GM12873 (cell line): Measurements from ENCODE around the gene GRK3.

Experiments used
- TF ChIP-seq, protein P1 (sequence below): IDR thresholded peaks from 2 replicates; pipeline ENCODE4 v1.5.1; 2012; ENCODE audit warnings: low read depth, mild to moderate bottlenecking, moderate library complexity, low read length, control low read depth; ENCODE audit not compliant: insufficient read depth; ENCODE audit errors: missing control alignments

The GRK3 gene

DNA sequence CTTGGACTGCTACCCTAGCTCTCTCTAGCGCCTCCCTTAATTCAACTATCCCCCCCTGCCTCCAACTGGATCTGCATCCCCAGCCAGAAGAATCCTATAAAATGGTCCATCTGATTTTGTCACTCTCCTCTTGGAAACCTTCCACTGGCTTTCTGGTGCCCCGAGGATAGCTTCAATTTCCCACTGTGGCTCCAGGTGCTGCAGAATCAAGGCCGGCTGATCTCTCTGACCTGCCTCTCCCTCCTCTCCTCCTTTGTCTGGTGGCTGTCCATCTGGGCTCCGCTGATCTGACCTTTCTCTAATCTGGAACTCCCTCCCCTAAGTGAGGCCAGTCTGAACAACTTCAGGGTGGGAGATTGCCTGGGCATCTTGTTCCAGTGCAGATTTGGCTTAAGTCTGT lies 6.1 kb upstream of the GRK3 start:
- TF ChIP-seq, protein P1, sequence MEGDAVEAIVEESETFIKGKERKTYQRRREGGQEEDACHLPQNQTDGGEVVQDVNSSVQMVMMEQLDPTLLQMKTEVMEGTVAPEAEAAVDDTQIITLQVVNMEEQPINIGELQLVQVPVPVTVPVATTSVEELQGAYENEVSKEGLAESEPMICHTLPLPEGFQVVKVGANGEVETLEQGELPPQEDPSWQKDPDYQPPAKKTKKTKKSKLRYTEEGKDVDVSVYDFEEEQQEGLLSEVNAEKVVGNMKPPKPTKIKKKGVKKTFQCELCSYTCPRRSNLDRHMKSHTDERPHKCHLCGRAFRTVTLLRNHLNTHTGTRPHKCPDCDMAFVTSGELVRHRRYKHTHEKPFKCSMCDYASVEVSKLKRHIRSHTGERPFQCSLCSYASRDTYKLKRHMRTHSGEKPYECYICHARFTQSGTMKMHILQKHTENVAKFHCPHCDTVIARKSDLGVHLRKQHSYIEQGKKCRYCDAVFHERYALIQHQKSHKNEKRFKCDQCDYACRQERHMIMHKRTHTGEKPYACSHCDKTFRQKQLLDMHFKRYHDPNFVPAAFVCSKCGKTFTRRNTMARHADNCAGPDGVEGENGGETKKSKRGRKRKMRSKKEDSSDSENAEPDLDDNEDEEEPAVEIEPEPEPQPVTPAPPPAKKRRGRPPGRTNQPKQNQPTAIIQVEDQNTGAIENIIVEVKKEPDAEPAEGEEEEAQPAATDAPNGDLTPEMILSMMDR = no peak

DNA sequence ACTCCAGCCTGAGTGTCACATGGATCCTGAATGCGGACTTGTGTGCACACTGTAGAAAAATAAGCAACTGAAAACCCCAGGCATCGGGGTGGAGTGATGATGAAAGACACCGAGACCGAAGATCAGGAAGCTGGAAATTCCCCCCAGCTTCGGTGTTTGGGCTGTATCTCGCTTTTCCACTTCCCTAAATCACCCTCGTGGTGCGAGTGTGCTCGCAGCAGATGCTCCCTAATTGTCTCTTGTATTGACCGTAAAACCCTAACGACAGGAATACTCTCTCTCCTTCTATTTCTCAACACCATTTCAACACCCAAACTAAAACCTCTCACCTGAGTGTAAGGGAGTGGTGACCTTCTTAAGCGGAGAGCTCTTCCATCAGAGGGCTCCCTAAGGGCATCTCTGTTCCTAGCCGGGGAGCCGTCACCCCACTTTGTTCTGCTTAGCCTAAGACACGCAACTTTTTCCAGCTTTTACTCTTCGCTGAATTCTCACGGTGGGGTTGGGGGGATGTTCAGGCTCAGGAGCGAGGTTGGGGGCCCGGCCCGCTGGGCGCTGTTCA lies 635 bp upstream of the GRK3 start:
- TF ChIP-seq, protein P1 = no peak

DNA sequence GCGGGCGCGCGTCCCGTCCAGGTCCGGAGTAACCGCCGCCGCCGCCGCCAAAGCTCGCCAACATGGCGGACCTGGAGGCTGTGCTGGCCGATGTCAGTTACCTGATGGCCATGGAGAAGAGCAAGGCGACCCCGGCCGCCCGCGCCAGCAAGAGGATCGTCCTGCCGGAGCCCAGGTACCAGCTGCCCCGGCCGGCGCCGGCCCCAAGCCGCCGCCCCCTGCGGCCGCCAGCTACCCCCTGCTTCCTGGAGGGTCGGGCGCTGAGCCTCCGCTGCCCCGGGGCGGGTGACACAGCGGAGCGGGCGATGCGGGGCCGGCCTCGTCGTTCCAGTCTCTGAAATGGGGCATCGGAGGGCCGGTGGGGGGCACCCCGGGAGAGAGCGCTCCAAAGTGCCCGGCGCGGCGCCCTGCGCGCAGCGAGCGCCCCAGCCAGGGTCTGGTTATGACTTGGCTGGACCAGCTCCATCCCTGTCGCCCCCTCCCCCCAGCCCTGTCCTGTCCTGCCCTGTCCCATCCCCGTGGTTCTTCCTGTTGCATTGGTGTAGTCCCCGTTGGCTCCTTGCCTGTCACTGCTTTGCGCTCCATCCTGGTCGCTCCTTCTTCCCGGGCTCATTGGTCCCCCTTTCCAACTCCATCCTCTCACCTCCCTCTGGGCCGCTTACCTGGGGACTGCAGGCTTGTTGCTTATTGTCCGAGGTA lies 653 bp downstream of the GRK3 start:
- TF ChIP-seq, protein P1 = no peak

DNA sequence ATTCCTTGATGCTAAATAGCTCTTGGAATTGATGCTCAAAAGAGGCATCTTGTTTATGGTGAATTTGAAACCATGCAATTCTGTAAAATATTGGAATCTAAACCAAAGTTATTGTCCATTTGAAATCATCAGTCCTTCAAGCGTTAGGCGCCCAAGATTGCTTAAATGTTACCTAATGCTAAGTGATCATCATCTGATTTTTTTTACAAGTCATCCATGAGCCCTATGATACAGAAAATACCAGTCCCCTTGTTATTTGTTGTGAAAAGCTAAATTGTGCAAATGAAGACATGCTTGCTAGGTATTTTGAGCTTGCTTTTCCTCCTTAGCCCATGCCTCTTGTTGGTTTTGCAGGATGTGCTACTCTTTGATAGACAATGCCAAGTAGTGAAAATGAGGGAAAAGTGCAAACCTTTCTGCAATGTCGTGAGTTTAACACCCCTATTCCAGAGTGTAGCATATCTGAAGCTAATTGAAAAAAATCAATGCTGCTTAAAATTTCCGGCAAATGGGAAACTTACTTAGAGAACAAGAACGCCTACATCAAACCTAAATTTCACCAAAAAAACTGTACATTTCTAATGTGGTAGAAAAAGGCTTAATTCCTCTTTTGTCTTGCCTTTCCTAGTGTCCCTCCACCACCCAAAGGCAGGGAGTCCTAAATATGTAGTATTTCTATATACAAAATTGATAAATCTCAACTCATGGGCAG lies 1.9 kb downstream of the GRK3 start:
- TF ChIP-seq, protein P1 = no peak

DNA sequence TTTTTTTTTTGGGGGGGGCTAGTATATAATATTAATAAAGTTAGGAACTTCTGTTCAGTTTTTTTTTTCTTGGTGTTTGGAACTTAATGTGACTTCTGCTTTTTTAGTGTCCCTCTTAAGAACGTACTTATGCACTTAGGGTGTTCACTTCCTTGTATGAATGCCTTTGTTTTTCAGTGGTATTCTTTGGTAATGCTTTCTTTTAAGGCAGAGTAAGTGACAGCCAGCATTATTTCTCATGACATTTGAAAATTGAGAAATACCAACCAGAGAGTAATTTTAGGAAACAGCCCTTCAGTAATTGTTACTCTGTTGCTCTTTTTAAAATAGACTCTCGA lies 2.4 kb downstream of the GRK3 start:
- TF ChIP-seq, protein P1 = no peak

DNA sequence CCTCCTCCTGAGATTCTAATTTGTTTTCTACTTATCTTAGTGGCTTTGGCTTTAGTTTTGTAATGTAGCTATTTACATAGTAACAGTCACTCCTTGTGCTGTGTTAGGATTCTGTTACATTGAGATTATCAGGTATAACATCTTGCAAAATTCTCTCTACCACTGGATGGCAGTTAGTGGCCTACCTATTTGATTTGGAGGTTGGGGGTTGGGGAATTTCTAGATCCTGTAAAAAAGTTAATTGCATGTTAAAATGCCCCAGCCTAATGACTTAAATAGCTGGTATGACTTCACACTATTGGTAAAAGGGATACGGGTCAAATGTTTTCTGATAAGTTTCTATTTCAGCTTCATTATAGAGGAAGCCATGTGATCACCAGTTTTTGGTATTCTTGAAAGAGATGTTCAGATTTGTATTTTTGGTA lies 2.8 kb downstream of the GRK3 start:
- TF ChIP-seq, protein P1 = peak; percentile 15

DNA sequence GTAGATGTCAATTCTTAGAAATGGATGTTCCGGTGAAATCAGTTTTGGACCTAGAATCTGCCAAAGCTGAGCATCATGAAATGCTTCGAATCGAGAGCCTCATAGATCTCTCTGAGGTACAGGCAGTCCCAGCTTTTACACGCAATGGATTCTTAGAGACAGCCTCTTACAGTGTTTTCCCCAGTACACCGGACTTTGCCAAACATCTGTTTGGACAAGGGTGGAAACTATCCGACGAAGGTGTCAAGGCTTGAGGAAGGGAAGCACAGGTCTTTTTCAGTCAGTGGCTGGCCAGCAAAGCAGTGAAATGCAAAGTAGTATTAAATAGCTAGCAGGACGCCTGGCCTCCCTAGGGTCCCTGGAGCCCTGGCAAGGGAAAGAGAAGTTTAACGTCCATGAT lies 4.9 kb downstream of the GRK3 start:
- TF ChIP-seq, protein P1 = no peak
